Astrocyte (in vitro differentiated cells and primary cell): ENCODE results near the gene SENP1.

Experiments used
- EZH2 ChIP-seq: IDR thresholded peaks from 2 replicates; pipeline ENCODE4 v1.6.1; 2012; ENCODE audit warnings: mild to moderate bottlenecking, low read length, inconsistent platforms; ENCODE audit not compliant: insufficient read depth
- TF ChIP-seq, protein P1 (sequence below): IDR thresholded peaks from 2 replicates; pipeline ENCODE4 v1.5.1; 2011; ENCODE audit warnings: low read depth, mild to moderate bottlenecking, inconsistent platforms, low read length, moderate library complexity; ENCODE audit not compliant: insufficient read depth

DNA sequence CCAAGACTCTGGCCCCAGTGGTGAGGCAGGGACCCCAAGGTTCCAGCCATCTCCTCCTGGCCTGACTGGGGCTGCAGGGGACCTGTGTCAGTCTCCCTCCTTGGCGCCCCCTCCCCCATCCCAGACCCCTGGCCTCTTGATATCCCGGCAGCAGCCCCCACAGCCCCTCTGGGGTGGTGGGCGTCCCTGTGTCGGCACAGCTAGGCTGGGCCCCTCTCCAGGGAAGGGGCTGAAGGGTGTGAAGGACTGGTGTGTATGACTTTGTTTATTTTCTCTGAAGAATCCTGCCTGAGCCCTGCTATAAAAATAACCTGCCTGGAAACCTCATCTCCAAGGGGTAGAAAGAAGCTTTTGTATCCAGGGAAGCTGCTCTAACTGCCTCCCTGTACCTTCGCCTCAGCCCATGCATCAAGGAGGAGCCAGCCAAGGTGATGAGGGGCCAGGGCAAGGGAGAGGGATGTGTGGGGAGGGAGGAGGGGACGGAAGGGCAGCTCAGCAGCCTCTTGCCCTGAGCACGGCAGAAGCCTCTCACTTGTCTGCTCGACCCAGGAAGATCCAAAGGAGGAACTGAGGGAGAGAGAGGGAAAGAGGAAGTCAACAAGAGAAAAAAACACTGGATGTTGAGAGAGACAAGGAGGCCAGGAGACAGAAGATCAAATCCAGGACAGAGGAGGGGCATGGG, 76.2 kb downstream of the SENP1 start:
- TF ChIP-seq, protein P1, sequence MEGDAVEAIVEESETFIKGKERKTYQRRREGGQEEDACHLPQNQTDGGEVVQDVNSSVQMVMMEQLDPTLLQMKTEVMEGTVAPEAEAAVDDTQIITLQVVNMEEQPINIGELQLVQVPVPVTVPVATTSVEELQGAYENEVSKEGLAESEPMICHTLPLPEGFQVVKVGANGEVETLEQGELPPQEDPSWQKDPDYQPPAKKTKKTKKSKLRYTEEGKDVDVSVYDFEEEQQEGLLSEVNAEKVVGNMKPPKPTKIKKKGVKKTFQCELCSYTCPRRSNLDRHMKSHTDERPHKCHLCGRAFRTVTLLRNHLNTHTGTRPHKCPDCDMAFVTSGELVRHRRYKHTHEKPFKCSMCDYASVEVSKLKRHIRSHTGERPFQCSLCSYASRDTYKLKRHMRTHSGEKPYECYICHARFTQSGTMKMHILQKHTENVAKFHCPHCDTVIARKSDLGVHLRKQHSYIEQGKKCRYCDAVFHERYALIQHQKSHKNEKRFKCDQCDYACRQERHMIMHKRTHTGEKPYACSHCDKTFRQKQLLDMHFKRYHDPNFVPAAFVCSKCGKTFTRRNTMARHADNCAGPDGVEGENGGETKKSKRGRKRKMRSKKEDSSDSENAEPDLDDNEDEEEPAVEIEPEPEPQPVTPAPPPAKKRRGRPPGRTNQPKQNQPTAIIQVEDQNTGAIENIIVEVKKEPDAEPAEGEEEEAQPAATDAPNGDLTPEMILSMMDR, result no peak
- no peak for TF ChIP-seq EZH2
